Measurements from ENCODE around the gene RAB36. TPM values are rescaled to one million over a fixed set of nuclear protein-coding genes. Genes with fewer than 3 reads are reported as not detected.
"Not testable (repeated sequence)": the region's sequence is repeated elsewhere in the genome, so short reads cannot be mapped to it uniquely, and the experiment has no call there.

Gene RAB36
- total RNA-seq, 1 donor from 2014 or later = 3.2 TPM

- H3K4me3 ChIP-seq = no peak overlapping the region
- no peaks in the 10 kb centered on the region for H3K9me3 ChIP-seq
- no peak for DNase-seq (ENCODE audit: extremely low spot score in 2 of 2)
- H3K36me3 ChIP-seq = no peaks in the 10 kb centered on the region
- H3K27me3 ChIP-seq = no peaks in the 10 kb centered on the region
- no peak overlapping the region for H3K27ac ChIP-seq
- intact Hi-C loops (cut with DNase I) = no loop called here
- TF ChIP-seq POLR2A (IDR thresholded peaks at IDR 0.05) (no peak), POLR2AphosphoS5 (IDR thresholded peaks at IDR 0.05; ENCODE audit: insufficient read depth in 1 of 2, low read depth in 1 of 2) (no peak)
- TF ChIP-seq, protein P1, sequence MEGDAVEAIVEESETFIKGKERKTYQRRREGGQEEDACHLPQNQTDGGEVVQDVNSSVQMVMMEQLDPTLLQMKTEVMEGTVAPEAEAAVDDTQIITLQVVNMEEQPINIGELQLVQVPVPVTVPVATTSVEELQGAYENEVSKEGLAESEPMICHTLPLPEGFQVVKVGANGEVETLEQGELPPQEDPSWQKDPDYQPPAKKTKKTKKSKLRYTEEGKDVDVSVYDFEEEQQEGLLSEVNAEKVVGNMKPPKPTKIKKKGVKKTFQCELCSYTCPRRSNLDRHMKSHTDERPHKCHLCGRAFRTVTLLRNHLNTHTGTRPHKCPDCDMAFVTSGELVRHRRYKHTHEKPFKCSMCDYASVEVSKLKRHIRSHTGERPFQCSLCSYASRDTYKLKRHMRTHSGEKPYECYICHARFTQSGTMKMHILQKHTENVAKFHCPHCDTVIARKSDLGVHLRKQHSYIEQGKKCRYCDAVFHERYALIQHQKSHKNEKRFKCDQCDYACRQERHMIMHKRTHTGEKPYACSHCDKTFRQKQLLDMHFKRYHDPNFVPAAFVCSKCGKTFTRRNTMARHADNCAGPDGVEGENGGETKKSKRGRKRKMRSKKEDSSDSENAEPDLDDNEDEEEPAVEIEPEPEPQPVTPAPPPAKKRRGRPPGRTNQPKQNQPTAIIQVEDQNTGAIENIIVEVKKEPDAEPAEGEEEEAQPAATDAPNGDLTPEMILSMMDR (IDR thresholded peaks at IDR 0.05) = no peak
- H3K4me1 ChIP-seq = peaks cover 17% of the 10 kb centered on the region
Observed at GRCh38 chr22:23133922-23134321, 11.4 kb upstream of the RAB36 start.

DNA sequence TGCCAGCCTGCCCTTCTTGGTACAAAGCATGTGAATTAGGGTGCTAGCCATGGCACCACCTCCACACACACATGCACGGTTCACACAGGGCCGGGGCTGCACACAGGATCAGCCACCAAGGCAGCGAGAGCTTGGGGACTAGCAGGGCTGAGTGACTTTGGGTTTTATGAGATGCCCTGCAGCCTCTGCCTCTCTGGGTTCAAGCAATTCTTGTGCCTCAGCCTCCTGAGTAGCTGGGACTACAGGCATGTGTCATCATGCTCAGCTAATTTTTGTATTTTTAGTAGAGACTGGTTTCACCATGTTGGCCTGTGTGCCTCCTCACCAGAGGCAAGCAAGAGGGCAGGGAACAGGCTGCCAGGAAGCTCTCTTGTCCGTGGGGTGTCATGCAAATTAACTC, 8.3 kb upstream of the RAB36 start:
- H3K27ac ChIP-seq; intact Hi-C loops (cut with DNase I); H3K4me3 ChIP-seq; H3K27me3 ChIP-seq; H3K9me3 ChIP-seq; H3K36me3 ChIP-seq; DNase-seq (ENCODE audit: extremely low spot score in 2 of 2): not testable (repeated sequence)
- H3K4me1 ChIP-seq = peaks cover 25% of the 10 kb centered on the region

- Histone ChIP-seq H3K36me3 (no peaks in the 10 kb centered on the region), H3K9me3 (no peaks in the 10 kb centered on the region), H3K27me3 (no peaks in the 10 kb centered on the region), H3K4me1 (peaks cover 29% of the 10 kb centered on the region), H3K27ac (peak overlapping the region; percentile 0), H3K4me3 (no peak overlapping the region)
- no peak for DNase-seq (ENCODE audit: extremely low spot score in 2 of 2)
- intact Hi-C loops (cut with DNase I) = no loop called here
- no peak for TF ChIP-seq POLR2AphosphoS5 (IDR thresholded peaks at IDR 0.05; ENCODE audit: insufficient read depth in 1 of 2, low read depth in 1 of 2)
- TF ChIP-seq, protein P1 (IDR thresholded peaks at IDR 0.05) = no peak
- no peak for TF ChIP-seq POLR2A (IDR thresholded peaks at IDR 0.05)
Observed at GRCh38 chr22:23137468-23137867, 7.8 kb upstream of the RAB36 start.

DNA sequence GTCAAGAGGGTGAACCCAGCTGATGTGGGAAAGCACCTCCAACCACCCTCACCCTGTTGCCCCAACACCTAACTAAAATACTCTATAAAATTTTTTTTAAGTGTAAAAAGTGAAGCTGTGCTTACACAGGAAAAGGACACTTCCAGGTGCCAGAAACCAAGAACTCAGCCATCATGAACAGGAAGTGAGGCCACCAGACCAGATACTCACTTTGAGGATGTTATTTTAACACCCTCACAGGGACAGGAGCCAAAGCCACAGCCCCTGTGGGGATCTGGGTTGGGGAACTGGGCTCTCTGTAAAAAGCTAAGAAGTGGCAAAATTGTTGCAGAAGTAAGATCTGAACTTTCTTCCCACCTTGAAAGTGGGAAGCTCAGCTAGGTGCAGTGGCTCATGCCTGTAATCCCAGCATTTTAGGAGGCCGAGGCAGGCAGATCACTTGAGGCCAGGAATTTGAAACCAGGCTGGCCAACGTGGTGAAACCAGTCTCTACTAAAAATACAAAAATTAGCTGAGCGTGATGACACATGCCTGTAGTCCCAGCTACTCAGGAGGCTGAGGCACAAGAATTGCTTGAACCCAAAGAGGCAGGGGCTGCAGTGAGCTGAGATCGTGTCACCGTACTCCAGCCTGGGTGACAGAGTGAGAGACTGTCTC, 7.2 kb upstream of the RAB36 start:
- intact Hi-C loops (cut with DNase I) = no loop called here
- DNase-seq (ENCODE audit: extremely low spot score in 2 of 2) = no peak
- H3K27me3 ChIP-seq = no peaks in the 10 kb centered on the region
- H3K9me3 ChIP-seq = no peaks in the 10 kb centered on the region
- TF ChIP-seq POLR2A (IDR thresholded peaks at IDR 0.05) (no peak), POLR2AphosphoS5 (IDR thresholded peaks at IDR 0.05; ENCODE audit: insufficient read depth in 1 of 2, low read depth in 1 of 2) (no peak)
- TF ChIP-seq, protein P1 (IDR thresholded peaks at IDR 0.05) = no peak
- H3K4me1 ChIP-seq = peaks cover 33% of the 10 kb centered on the region
- peak overlapping the region; percentile 0 for H3K27ac ChIP-seq
- no peak overlapping the region for H3K4me3 ChIP-seq
- H3K36me3 ChIP-seq = no peaks in the 10 kb centered on the region

DNA sequence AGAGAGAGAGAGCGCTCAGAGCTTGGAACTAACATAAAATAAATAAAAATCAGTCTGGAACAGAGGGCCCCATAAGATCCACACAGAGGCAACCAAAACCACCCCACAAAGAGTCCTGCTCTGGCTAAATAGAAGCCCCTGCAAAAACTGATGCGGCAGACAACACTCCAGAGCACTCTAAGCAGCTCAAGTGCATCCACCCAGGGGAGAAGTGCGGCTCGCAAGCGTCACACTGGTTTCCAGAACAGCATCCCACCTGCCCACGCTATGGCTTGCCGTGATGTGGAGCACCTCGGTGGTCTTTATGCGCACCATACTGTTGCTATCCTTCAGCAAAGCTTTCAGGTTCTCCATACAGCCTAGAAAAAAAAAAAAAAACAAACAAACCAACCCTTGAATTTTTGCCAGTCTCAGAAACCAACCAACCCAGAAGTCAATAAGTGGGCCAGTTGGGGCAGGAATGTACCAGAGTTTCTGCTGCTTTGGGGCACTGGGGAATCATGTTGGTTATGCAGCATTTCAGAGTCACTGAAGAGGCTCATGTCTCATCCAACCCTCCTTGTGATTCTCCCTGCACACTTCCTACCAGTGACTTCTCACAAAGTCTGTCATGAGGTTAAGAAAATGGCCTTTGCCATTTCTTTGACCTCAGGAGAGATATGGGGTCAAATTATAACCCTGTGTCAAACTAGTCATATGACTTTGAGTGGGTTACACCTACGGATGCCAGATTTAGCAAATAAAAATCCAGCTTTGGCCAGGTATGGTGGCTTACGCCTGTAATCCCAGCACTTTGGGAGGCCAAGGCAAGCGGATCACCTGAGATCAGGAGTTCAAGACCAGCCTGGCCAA, 6.5 kb upstream of the RAB36 start:
- no peak overlapping the region for H3K4me3 ChIP-seq
- DNase-seq (ENCODE audit: extremely low spot score in 2 of 2) = no peak
- intact Hi-C loops (cut with DNase I) = no loop called here
- H3K9me3 ChIP-seq = no peaks in the 10 kb centered on the region
- no peak for TF ChIP-seq POLR2A (IDR thresholded peaks at IDR 0.05)
- TF ChIP-seq, protein P1 (IDR thresholded peaks at IDR 0.05) = no peak
- TF ChIP-seq POLR2AphosphoS5 (IDR thresholded peaks at IDR 0.05; ENCODE audit: insufficient read depth in 1 of 2, low read depth in 1 of 2) = no peak
- peak overlapping the region; percentile 0 for H3K27ac ChIP-seq
- no peaks in the 10 kb centered on the region for H3K36me3 ChIP-seq
- no peaks in the 10 kb centered on the region for H3K27me3 ChIP-seq
- H3K4me1 ChIP-seq = peaks cover 33% of the 10 kb centered on the region
